Neural progenitor cell (in vitro differentiated cells): ENCODE data around the gene CHMP5. TPM values are rescaled to one million over a fixed set of nuclear protein-coding genes. Genes with fewer than 3 reads are reported as not detected.

Experiments
- DNase-seq: peaks from one replicate; pipeline ENCODE4 v3.0.0-alpha.2; 2016; ENCODE audit warnings: low spot score
- H2AFZ ChIP-seq: fragments of 200-600 bp; sonication (generic); replicated peaks from 2 replicates; pipeline ENCODE4 v1.6.1; 2016; ENCODE audit warnings: antibody characterized with exemption
- H3F3A ChIP-seq: fragments of 200-600 bp; sonication (generic); 2 replicates; pipeline ENCODE4 v1.6.1; 2016; ENCODE audit warnings: antibody characterized with exemption, low read depth
- H3K27ac ChIP-seq: fragments of 200-600 bp; sonication (generic); 2 replicates; pipeline ENCODE4 v1.5.1; 2016; ENCODE audit warnings: mild to moderate bottlenecking
- H3K27me3 ChIP-seq: fragments of 200-600 bp; sonication (generic); 2 replicates; pipeline ENCODE4 v1.6.1; 2016; ENCODE audit warnings: mild to moderate bottlenecking, moderate library complexity
- H3K36me3 ChIP-seq: fragments of 200-600 bp; sonication (generic); 2 replicates; pipeline ENCODE4 v1.5.1; 2016
- H3K4me1 ChIP-seq: fragments of 200-600 bp; sonication (generic); 2 replicates; pipeline ENCODE4 v1.6.1; 2016; ENCODE audit warnings: mixed run types
- H3K4me2 ChIP-seq: fragments of 200-600 bp; sonication (generic); 2 replicates; pipeline ENCODE4 v1.6.1; 2016
- H3K4me3 ChIP-seq: fragments of 200-600 bp; sonication (generic); 2 replicates; pipeline ENCODE4 v1.5.1; 2016
- H3K79me2 ChIP-seq: fragments of 200-600 bp; sonication (generic); 2 replicates; pipeline ENCODE4 v1.6.1; 2016; ENCODE audit warnings: low read depth
- H3K9ac ChIP-seq: fragments of 200-600 bp; sonication (generic); 2 replicates; pipeline ENCODE4 v1.6.1; 2016
- H3K9me3 ChIP-seq: fragments of 200-600 bp; sonication (generic); 2 replicates; pipeline ENCODE4 v1.5.1; 2016; ENCODE audit warnings: low read depth
- H4K20me1 ChIP-seq: fragments of 200-600 bp; sonication (generic); 2 replicates; pipeline ENCODE4 v1.6.1; 2016; ENCODE audit warnings: low read depth
- H3K27ac Mint-ChIP-seq: 3 replicates; pipeline ENCODE4 v1.8.0; 2021; ENCODE audit warnings: mixed read lengths
- H3K27me3 Mint-ChIP-seq: 2 replicates; pipeline ENCODE4 v1.8.0; 2022; ENCODE audit warnings: low read depth, mild to moderate bottlenecking, inconsistent platforms, moderate library complexity, mixed read lengths; ENCODE audit not compliant: insufficient read depth
- H3K36me3 Mint-ChIP-seq: 3 replicates; pipeline ENCODE4 v1.8.0; 2021; ENCODE audit warnings: mixed read lengths
- H3K4me1 Mint-ChIP-seq: 3 replicates; pipeline ENCODE4 v1.8.0; 2021; ENCODE audit warnings: mixed read lengths
- H3K4me3 Mint-ChIP-seq: 3 replicates; pipeline ENCODE4 v1.8.0; 2021; ENCODE audit warnings: mild to moderate bottlenecking, moderate library complexity, mixed read lengths
- H3K9me3 Mint-ChIP-seq: 3 replicates; pipeline ENCODE4 v1.8.0; 2020; ENCODE audit warnings: mixed read lengths
- CTCF ChIP-seq: fragments of 200-600 bp; sonication (generic); IDR thresholded peaks from 2 replicates; pipeline ENCODE4 v1.5.1; 2017; ENCODE audit warnings: antibody characterized with exemption, mild to moderate bottlenecking
- EZH2 ChIP-seq: fragments of 200-600 bp; sonication (generic); IDR thresholded peaks from 2 replicates; pipeline ENCODE4 v1.6.1; 2017; ENCODE audit warnings: antibody characterized with exemption, mild to moderate bottlenecking, moderate library complexity
- EZH2phosphoT487 ChIP-seq: fragments of 200-600 bp; sonication (generic); IDR thresholded peaks from 2 replicates; pipeline ENCODE4 v1.6.1; 2017; ENCODE audit warnings: antibody characterized with exemption
- total RNA-seq: library from RNA; depleted of rRNA; stranded (reverse); fragments of >200 nt; gene quantifications from 2 replicates; pipeline ENCODE4 v1.2.3, GENCODE V29; 2015; ENCODE audit warnings: low replicate concordance

CHMP5 gene
- total RNA-seq, 1 donor from 2014 or later, result 135 TPM

DNA sequence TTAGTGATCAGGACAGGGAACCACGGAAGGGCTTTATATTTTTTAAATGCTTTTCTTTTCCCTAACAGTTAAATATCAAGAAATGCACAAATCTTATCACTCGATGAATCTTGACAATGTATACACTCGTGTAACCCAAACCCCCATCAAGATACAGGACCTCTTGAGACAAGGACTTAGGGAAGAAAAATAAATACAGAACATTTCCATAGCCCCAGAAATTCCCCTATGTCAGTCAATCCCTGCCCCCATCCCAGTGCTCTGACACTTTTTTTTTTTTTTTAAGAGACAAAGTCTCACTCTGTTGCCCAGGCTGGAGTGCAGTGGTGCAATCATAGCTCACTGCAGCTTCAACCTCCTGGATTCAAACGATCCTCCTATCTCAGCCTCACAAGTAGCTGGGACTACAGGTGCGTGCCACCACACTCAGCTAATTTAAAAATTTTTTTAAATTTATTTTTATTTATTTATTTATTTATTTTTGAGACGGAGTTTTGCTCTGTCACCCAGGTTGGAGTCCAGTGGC, 22.2 kb upstream of the CHMP5 start:
- Mint-ChIP-seq H3K4me3 (no peak overlapping the region), H3K27ac (no peak overlapping the region), H3K36me3 (peaks cover under 1% of the 10 kb centered on the region), H3K27me3 (peaks cover 7% of the 10 kb centered on the region), H3K9me3 (no peaks in the 10 kb centered on the region), H3K4me1 (peaks cover 6% of the 10 kb centered on the region)
- H3K4me2 ChIP-seq, result no peak overlapping the region
- H3K27ac ChIP-seq, result no peak overlapping the region
- TF ChIP-seq EZH2phosphoT487, result no peak
- H3K79me2 ChIP-seq, result no peaks in the 10 kb centered on the region
- DNase-seq, result no peak
- no peaks in the 10 kb centered on the region for H3K36me3 ChIP-seq
- H2AFZ ChIP-seq, result no peak overlapping the region
- no peaks in the 10 kb centered on the region for H3F3A ChIP-seq
- no peak overlapping the region for H3K4me3 ChIP-seq
- H4K20me1 ChIP-seq, result no peaks in the 10 kb centered on the region
- no peaks in the 10 kb centered on the region for H3K9me3 ChIP-seq
- no peak overlapping the region for H3K9ac ChIP-seq
- H3K4me1 ChIP-seq, result no peaks in the 10 kb centered on the region
- no peaks in the 10 kb centered on the region for H3K27me3 ChIP-seq

DNA sequence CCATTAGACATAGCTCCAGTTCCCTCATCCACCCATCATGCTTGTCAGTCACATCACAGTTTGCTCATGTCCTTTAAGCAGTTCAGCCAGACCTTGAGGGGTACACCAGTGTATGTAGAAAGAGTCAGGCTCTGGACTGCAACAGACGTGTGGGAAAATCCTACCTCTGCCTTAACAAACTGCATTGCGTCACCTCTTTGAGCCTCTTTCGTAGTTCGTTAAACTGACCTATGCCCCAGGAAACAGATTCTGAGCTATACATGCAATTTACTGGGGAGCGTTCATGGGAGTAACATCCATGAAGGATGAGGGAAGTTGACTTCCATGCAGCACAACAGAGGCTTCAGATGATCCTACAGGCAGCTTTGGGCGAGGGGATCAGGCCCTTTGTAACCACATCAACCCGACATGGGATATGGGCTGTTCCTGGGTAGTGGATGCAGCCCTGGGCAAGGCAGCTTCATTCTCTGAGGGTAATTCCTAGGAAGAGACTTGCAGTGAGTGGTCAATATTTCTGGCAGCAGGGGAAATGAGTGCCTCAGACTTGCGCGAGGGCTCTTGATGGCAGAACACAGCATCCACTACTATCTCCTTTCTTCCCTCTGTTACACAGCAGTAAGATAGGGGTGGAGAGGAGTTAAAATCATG, 20.6 kb upstream of the CHMP5 start:
- Histone ChIP-seq H3K27ac (no peak overlapping the region), H3K79me2 (no peaks in the 10 kb centered on the region), H3K36me3 (no peaks in the 10 kb centered on the region), H3K9ac (no peak overlapping the region), H3F3A (no peaks in the 10 kb centered on the region), H4K20me1 (no peaks in the 10 kb centered on the region), H3K4me3 (no peak overlapping the region), H2AFZ (no peak overlapping the region), H3K4me2 (no peak overlapping the region), H3K4me1 (no peaks in the 10 kb centered on the region), H3K27me3 (no peaks in the 10 kb centered on the region), H3K9me3 (no peaks in the 10 kb centered on the region)
- H3K9me3 Mint-ChIP-seq, result no peaks in the 10 kb centered on the region
- no peak overlapping the region for H3K27ac Mint-ChIP-seq
- peaks cover 7% of the 10 kb centered on the region for H3K27me3 Mint-ChIP-seq
- H3K36me3 Mint-ChIP-seq, result peaks cover 3% of the 10 kb centered on the region
- H3K4me1 Mint-ChIP-seq, result peaks cover 6% of the 10 kb centered on the region
- no peak for TF ChIP-seq EZH2
- no peak for TF ChIP-seq CTCF
- no peak for TF ChIP-seq EZH2phosphoT487
- DNase-seq, result no peak
- no peak overlapping the region for H3K4me3 Mint-ChIP-seq

- no peaks in the 10 kb centered on the region for H3K4me1 Mint-ChIP-seq
- H3K27me3 Mint-ChIP-seq, result peaks cover 7% of the 10 kb centered on the region
- Histone ChIP-seq H3F3A (no peaks in the 10 kb centered on the region), H3K4me2 (no peak overlapping the region), H3K9me3 (no peaks in the 10 kb centered on the region), H3K27ac (no peak overlapping the region), H2AFZ (no peak overlapping the region), H3K36me3 (no peaks in the 10 kb centered on the region), H3K9ac (no peak overlapping the region), H4K20me1 (no peaks in the 10 kb centered on the region), H3K79me2 (no peaks in the 10 kb centered on the region), H3K4me1 (no peaks in the 10 kb centered on the region), H3K27me3 (no peaks in the 10 kb centered on the region), H3K4me3 (no peak overlapping the region)
- H3K9me3 Mint-ChIP-seq, result no peaks in the 10 kb centered on the region
- no peak overlapping the region for H3K27ac Mint-ChIP-seq
- peaks cover 3% of the 10 kb centered on the region for H3K36me3 Mint-ChIP-seq
- no peak for TF ChIP-seq EZH2
- no peak for DNase-seq
- H3K4me3 Mint-ChIP-seq, result no peak overlapping the region
These were observed 19.5 kb upstream of the CHMP5 start for GRCh38 chr9:33245341-33245740.

DNA sequence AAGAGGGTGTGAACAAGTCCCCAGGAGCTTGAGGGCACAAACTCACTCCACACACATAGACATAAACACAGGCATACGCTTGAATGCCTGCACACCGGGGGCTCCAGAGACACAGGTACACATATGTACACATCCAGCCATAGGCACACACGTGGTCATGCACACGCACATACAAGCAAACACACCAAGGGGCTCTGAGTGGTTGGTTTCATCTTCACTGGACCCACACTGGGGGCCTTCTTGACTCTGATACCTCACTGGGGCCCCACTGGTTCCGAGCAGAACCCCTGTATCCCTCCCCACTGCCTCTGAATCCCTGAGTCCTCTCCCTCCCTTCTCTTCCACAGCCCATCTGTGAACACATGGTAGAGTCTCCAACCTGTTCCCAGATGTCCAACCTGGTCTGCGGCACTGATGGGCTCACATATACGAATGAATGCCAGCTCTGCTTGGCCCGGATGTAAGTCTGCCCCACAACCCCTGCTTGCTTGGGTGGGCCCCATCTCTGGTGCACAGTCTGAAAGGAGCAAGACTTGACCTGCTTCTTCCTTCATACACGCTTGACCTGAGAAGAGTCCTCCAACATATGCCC, 18.5 kb upstream of the CHMP5 start:
- H3K79me2 ChIP-seq, result no peaks in the 10 kb centered on the region
- Mint-ChIP-seq H3K4me3 (no peak overlapping the region), H3K27me3 (peaks cover 5% of the 10 kb centered on the region), H3K27ac (no peak overlapping the region), H3K36me3 (peaks cover 5% of the 10 kb centered on the region), H3K4me1 (no peaks in the 10 kb centered on the region), H3K9me3 (no peaks in the 10 kb centered on the region)
- no peak overlapping the region for H3K4me2 ChIP-seq
- no peak overlapping the region for H3K9ac ChIP-seq
- H3K27ac ChIP-seq, result no peak overlapping the region
- no peaks in the 10 kb centered on the region for H3K36me3 ChIP-seq
- H3F3A ChIP-seq, result no peaks in the 10 kb centered on the region
- no peaks in the 10 kb centered on the region for H3K27me3 ChIP-seq
- no peak for TF ChIP-seq EZH2
- no peak for TF ChIP-seq CTCF
- TF ChIP-seq EZH2phosphoT487, result no peak
- H3K4me3 ChIP-seq, result no peak overlapping the region
- DNase-seq, result no peak
- H3K4me1 ChIP-seq, result no peaks in the 10 kb centered on the region
- no peaks in the 10 kb centered on the region for H3K9me3 ChIP-seq
- no peak overlapping the region for H2AFZ ChIP-seq
- no peaks in the 10 kb centered on the region for H4K20me1 ChIP-seq
